Spleen (tissue), 7 donors: ENCODE results near the gene PARVA.

Experiments used
- CTCF ChIP-seq, 11 experiments: fragments of 200-600 bp in 7 of 11; fragments of 450-650 bp in 4 of 11; sonication (generic) in 4 of 11; IDR thresholded peaks in 8 of 11; conservative IDR thresholded peaks in 3 of 11; 1 replicate in 7 of 11; 2 replicates in 4 of 11; pipeline versions ENCODE4 v1.4.0 to v1.8.0; 2016 to 2021; ENCODE audit warnings: antibody characterized with exemption in 11 of 11, inconsistent platforms in 4 of 11, mild to moderate bottlenecking in 1 of 11
- POLR2A ChIP-seq, 3 donors: fragments of 450-650 bp; IDR thresholded peaks; one replicate each; pipeline ENCODE4 v1.5.1; 2017; ENCODE audit warnings: antibody characterized with exemption in 3 of 3, mild to moderate bottlenecking in 1 of 3
- POLR2AphosphoS5 ChIP-seq, 3 donors: sonication (generic); formaldehyde crosslinking; IDR thresholded peaks; one replicate each; pipeline ENCODE4 v1.5.1; 2017; ENCODE audit warnings: antibody characterized with exemption in 3 of 3
- donor health status: DM: no; HTN: no; CAD: no; lungs with moderate emphysema.
- donor health status: DM: no; HTN: no; CAD: no.
- donor health status: DM: no; HTN: no; CAD: no.

GRCh38 chr11:12429155-12429554 lies 51.8 kb downstream of the PARVA start:
- TF ChIP-seq CTCF (IDR thresholded peaks at IDR 0.05 in 8 of 11, conservative IDR thresholded peaks at IDR 0.05 in 3 of 11): no peak
- no peak for TF ChIP-seq POLR2A (IDR thresholded peaks at IDR 0.05)
- TF ChIP-seq POLR2AphosphoS5 (IDR thresholded peaks at IDR 0.05): no peak
